Neural cell (in vitro differentiated cells): ENCODE results near the gene ACR. TPM values are rescaled to one million over a fixed set of nuclear protein-coding genes. Genes with fewer than 3 reads are reported as not detected.

Experiments
- H2AFZ ChIP-seq: fragments of 200-600, 300-800 bp; sonication (generic), shearing (Covaris generic); 2 replicates; pipeline ENCODE4 v1.6.0; 2014; ENCODE audit warnings: low read depth, mild to moderate bottlenecking, antibody characterized with exemption, low read length, moderate library complexity
- H3F3A ChIP-seq: fragments of 200-600 bp; shearing (Covaris generic); 2 replicates; pipeline ENCODE4 v1.6.1; 2016; ENCODE audit warnings: mild to moderate bottlenecking, moderate library complexity, mixed read lengths, antibody characterized with exemption, low read length; ENCODE audit not compliant: insufficient read depth, poor library complexity, severe bottlenecking
- H3K27ac ChIP-seq: fragments of 200-600, 300-800 bp; sonication (generic), shearing (Covaris generic); 2 replicates; pipeline ENCODE4 v1.5.1; 2014; ENCODE audit warnings: mild to moderate bottlenecking, low read length, moderate library complexity
- H3K27me3 ChIP-seq: fragments of 300-800, 200-600 bp; sonication (generic), shearing (Covaris generic); 2 replicates; pipeline ENCODE4 v1.6.0; 2014; ENCODE audit warnings: mild to moderate bottlenecking, low read depth, low read length, moderate library complexity; ENCODE audit not compliant: insufficient read depth
- H3K36me3 ChIP-seq: fragments of 300-800, 200-600 bp; sonication (generic), shearing (Covaris generic); 2 replicates; pipeline ENCODE4 v1.5.1; 2014; ENCODE audit warnings: mild to moderate bottlenecking, antibody characterized with exemption, low read length, moderate library complexity; ENCODE audit not compliant: insufficient read depth
- H3K4me2 ChIP-seq: fragments of 300-800, 200-600 bp; sonication (generic), shearing (Covaris generic); 2 replicates; pipeline ENCODE4 v1.6.0; 2014; ENCODE audit warnings: mild to moderate bottlenecking, low read length
- H3K4me3 ChIP-seq: fragments of 300-800, 200-600 bp; sonication (generic), shearing (Covaris generic); 2 replicates; pipeline ENCODE4 v1.5.1; 2014; ENCODE audit warnings: mild to moderate bottlenecking, low read length, moderate library complexity
- H3K79me2 ChIP-seq: fragments of 200-600 bp; shearing (Covaris generic); replicated peaks from 2 replicates; pipeline ENCODE4 v1.6.0; 2014; ENCODE audit warnings: mild to moderate bottlenecking, low read length, moderate library complexity; ENCODE audit not compliant: insufficient read depth
- H3K9ac ChIP-seq: fragments of 300-800, 200-600 bp; sonication (generic), shearing (Covaris generic); 2 replicates; pipeline ENCODE4 v1.6.1; 2016; ENCODE audit warnings: mild to moderate bottlenecking, low read length, mixed read lengths
- H3K9me2 ChIP-seq: fragments of 200-600 bp; shearing (Covaris generic); 2 replicates; pipeline ENCODE4 v1.6.1; 2016; ENCODE audit warnings: mild to moderate bottlenecking, low read length, mixed read lengths; ENCODE audit not compliant: insufficient read depth
- H3K9me3 ChIP-seq: fragments of 200-600, 300-800 bp; sonication (generic), shearing (Covaris generic); 2 replicates; pipeline ENCODE4 v1.6.1; 2016; ENCODE audit warnings: mild to moderate bottlenecking, mixed run types, low read length, moderate library complexity, mixed read lengths
- H4K20me1 ChIP-seq: fragments of 200-600 bp; shearing (Covaris generic); 2 replicates; pipeline ENCODE4 v1.6.1; 2016; ENCODE audit warnings: mild to moderate bottlenecking, mixed run types; ENCODE audit not compliant: insufficient read depth
- CTCF ChIP-seq: fragments of 450-650 bp; IDR thresholded peaks from 2 replicates; pipeline ENCODE4 v1.5.1; 2014; ENCODE audit warnings: antibody characterized with exemption, mild to moderate bottlenecking, moderate library complexity; ENCODE audit not compliant: poor library complexity, severe bottlenecking
- EP300 ChIP-seq: fragments of 450-650 bp; conservative IDR thresholded peaks from 2 replicates; pipeline ENCODE4 v1.6.1; 2014; ENCODE audit warnings: antibody characterized with exemption, mild to moderate bottlenecking, moderate library complexity; ENCODE audit not compliant: poor library complexity, severe bottlenecking
- EZH2 ChIP-seq: fragments of 200-600, 300-800 bp; shearing (Covaris generic), sonication (generic); IDR thresholded peaks from 2 replicates; pipeline ENCODE4 v1.6.1; 2014; ENCODE audit warnings: antibody characterized with exemption, low read length, borderline replicate concordance, mild to moderate bottlenecking; ENCODE audit not compliant: insufficient read depth, poor library complexity, severe bottlenecking
- MXI1 ChIP-seq: fragments of 450-650 bp; conservative IDR thresholded peaks from 2 replicates; pipeline ENCODE4 v1.6.1; 2014; ENCODE audit warnings: antibody characterized with exemption, mild to moderate bottlenecking; ENCODE audit not compliant: poor library complexity, severe bottlenecking
- POLR2AphosphoS5 ChIP-seq: IDR thresholded peaks from 2 replicates; pipeline ENCODE4 v1.6.1; 2012
- RAD21 ChIP-seq: fragments of 450-650 bp; conservative IDR thresholded peaks from 2 replicates; pipeline ENCODE4 v1.6.1; 2014; ENCODE audit warnings: antibody characterized with exemption, mild to moderate bottlenecking, moderate library complexity
- REST ChIP-seq: IDR thresholded peaks from 2 replicates; pipeline ENCODE4 v1.6.1; 2012; ENCODE audit warnings: borderline replicate concordance
- SMC3 ChIP-seq: fragments of 450-650 bp; conservative IDR thresholded peaks from 2 replicates; pipeline ENCODE4 v1.6.1; 2014; ENCODE audit warnings: antibody characterized with exemption, mild to moderate bottlenecking, moderate library complexity; ENCODE audit not compliant: poor library complexity
- TAF1 ChIP-seq: IDR thresholded peaks from 2 replicates; pipeline ENCODE4 v1.6.1; 2012; ENCODE audit warnings: low read depth
- polyA plus RNA-seq: library from polyadenylated mRNA; depleted of rRNA; stranded (reverse); fragments of >200 nt; gene quantifications from 2 replicates; pipeline ENCODE4 v1.2.3, GENCODE V29; 2014

Gene ACR
- polyA plus RNA-seq, 1 donor from 2014 or later = not detected

- no peaks in the 10 kb centered on the region for H3K79me2 ChIP-seq
- no peaks in the 10 kb centered on the region for H3K36me3 ChIP-seq
- H3K9ac ChIP-seq = no peak overlapping the region
- H3F3A ChIP-seq = no peaks in the 10 kb centered on the region
- no peak overlapping the region for H3K4me3 ChIP-seq
- H2AFZ ChIP-seq = no peak overlapping the region
- H3K4me2 ChIP-seq = no peak overlapping the region
- peaks cover 17% of the 10 kb centered on the region for H3K27me3 ChIP-seq
- TF ChIP-seq TAF1 = no peak
- TF ChIP-seq REST = no peak
- TF ChIP-seq EZH2 = no peak
- TF ChIP-seq RAD21 = no peak
- TF ChIP-seq EP300 = no peak
- no peak for TF ChIP-seq SMC3
- TF ChIP-seq POLR2AphosphoS5 = no peak
- TF ChIP-seq CTCF = no peak
- no peak for TF ChIP-seq MXI1
- no peaks in the 10 kb centered on the region for H3K9me2 ChIP-seq
- H4K20me1 ChIP-seq = no peaks in the 10 kb centered on the region
- no peak overlapping the region for H3K27ac ChIP-seq
- no peaks in the 10 kb centered on the region for H3K9me3 ChIP-seq
Observed at GRCh38 chr22:50716290-50717024, 21.5 kb upstream of the ACR start.

GRCh38 chr22:50717709-50718351, 20.2 kb upstream of the ACR start:
- H4K20me1 ChIP-seq = no peaks in the 10 kb centered on the region
- no peaks in the 10 kb centered on the region for H3F3A ChIP-seq
- H3K4me3 ChIP-seq = no peak overlapping the region
- no peaks in the 10 kb centered on the region for H3K9me2 ChIP-seq
- no peak overlapping the region for H2AFZ ChIP-seq
- H3K79me2 ChIP-seq = no peaks in the 10 kb centered on the region
- H3K9me3 ChIP-seq = no peaks in the 10 kb centered on the region
- TF ChIP-seq SMC3 = no peak
- no peak for TF ChIP-seq EZH2
- no peak for TF ChIP-seq MXI1
- no peak for TF ChIP-seq EP300
- TF ChIP-seq RAD21 = no peak
- TF ChIP-seq TAF1 = no peak
- no peak for TF ChIP-seq REST
- TF ChIP-seq CTCF = no peak
- TF ChIP-seq POLR2AphosphoS5 = no peak
- no peak overlapping the region for H3K4me2 ChIP-seq
- H3K36me3 ChIP-seq = no peaks in the 10 kb centered on the region
- H3K9ac ChIP-seq = no peak overlapping the region
- H3K27me3 ChIP-seq = peaks cover 17% of the 10 kb centered on the region
- H3K27ac ChIP-seq = no peak overlapping the region
